22Rv1 (cell line): ENCODE measurements around the gene PCDHB12.
"Not testable (repeated sequence)": the region's sequence is repeated elsewhere in the genome, so short reads cannot be mapped to it uniquely, and the experiment has no call there.

Experiments used
- ZFX ChIP-seq: fragments of 450-650 bp; IDR thresholded peaks from 2 replicates; pipeline ENCODE4 v1.6.1; 2017; ENCODE audit warnings: antibody characterized with exemption, borderline replicate concordance
- TF ChIP-seq, protein P1 (sequence below): fragments of 450-650 bp; IDR thresholded peaks from 2 replicates; pipeline ENCODE4 v1.5.1; 2017; ENCODE audit warnings: mild to moderate bottlenecking

DNA sequence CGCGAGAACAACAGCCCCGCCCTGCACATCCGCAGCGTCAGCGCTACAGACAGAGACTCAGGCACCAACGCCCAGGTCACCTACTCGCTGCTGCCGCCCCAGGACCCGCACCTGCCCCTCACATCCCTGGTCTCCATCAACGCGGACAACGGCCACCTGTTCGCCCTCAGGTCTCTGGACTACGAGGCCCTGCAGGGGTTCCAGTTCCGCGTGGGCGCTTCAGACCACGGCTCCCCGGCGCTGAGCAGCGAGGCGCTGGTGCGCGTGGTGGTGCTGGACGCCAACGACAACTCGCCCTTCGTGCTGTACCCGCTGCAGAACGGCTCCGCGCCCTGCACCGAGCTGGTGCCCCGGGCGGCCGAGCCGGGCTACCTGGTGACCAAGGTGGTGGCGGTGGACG is 7.0 kb downstream of the PCDHB12 start:
- TF ChIP-seq, protein P1, sequence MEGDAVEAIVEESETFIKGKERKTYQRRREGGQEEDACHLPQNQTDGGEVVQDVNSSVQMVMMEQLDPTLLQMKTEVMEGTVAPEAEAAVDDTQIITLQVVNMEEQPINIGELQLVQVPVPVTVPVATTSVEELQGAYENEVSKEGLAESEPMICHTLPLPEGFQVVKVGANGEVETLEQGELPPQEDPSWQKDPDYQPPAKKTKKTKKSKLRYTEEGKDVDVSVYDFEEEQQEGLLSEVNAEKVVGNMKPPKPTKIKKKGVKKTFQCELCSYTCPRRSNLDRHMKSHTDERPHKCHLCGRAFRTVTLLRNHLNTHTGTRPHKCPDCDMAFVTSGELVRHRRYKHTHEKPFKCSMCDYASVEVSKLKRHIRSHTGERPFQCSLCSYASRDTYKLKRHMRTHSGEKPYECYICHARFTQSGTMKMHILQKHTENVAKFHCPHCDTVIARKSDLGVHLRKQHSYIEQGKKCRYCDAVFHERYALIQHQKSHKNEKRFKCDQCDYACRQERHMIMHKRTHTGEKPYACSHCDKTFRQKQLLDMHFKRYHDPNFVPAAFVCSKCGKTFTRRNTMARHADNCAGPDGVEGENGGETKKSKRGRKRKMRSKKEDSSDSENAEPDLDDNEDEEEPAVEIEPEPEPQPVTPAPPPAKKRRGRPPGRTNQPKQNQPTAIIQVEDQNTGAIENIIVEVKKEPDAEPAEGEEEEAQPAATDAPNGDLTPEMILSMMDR = not testable (repeated sequence)
- not testable (repeated sequence) for TF ChIP-seq ZFX
